PFSK-1 (cell line): ENCODE data around the gene CYTH1.

ENCODE experiments used
- POLR2AphosphoS5 ChIP-seq: IDR thresholded peaks from 2 replicates; pipeline ENCODE4 v1.6.1; 2012; ENCODE audit warnings: low read depth, mild to moderate bottlenecking, control low read depth, low read length, moderate library complexity
- TAF1 ChIP-seq: IDR thresholded peaks from 2 replicates; pipeline ENCODE4 v1.6.1; 2012; ENCODE audit warnings: low read length, control low read depth, borderline replicate concordance; ENCODE audit not compliant: insufficient read depth

DNA sequence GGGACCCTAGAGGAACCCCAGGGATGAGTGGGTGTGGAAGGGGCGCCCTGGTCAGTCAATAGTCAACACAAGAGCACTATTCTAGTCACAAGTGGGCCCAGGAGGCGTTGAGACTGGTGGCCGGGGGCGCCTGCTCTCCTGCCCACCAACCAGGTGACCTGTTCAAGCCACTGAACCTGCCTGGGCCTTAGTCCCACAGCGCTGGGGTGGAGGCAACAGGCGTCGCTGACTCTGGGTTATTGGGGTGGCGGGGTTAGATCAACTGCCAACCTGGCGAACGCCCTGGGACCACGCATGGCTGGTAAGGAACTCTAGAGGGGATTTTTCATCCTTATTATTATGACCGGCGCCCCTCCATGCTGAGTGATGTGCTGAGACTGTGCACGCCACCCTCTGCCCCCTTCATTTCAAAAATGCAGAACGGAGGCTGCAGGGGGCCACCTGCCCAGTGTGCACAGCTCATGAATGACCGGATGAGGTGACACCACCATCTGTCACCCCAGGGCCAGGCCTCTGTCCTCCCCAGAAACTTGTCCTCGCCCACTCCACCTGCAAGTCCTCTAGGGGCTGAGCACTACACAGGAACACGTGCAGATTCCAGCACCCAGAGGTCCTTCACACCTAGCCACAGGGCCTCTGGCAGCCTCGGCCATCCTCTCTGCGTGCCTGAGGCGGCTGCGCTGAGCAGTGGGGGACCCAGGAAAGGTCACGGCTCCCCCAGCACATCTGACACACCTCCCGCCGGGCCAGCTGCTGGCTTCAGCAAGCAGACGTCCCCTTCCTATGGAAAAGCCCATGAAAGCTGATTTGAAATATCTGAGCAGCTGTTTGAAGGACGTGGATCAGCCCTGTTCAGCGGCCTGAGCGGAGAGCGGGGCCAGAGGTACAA is 153.3 kb downstream of the CYTH1 start:
- TF ChIP-seq POLR2AphosphoS5, result no peak
- no peak for TF ChIP-seq TAF1
